Hepatocyte (in vitro differentiated cells): ENCODE data around the gene SIL1. TPM values are rescaled to one million over a fixed set of nuclear protein-coding genes. Genes with fewer than 3 reads are reported as not detected.
A peak's percentile ranks its signal among the peaks of the same experiment; 100 is the strongest.
"Not testable (repeated sequence)": the region's sequence is repeated elsewhere in the genome, so short reads cannot be mapped to it uniquely, and the experiment has no call there.

Experiments
- DNase-seq: peaks from one replicate; pipeline ENCODE4 v3.0.0-alpha.2; 2016; ENCODE audit warnings: low spot score
- H2AFZ ChIP-seq: fragments of 200-600 bp; sonication (generic); 2 replicates; pipeline ENCODE4 v1.6.0; 2016; ENCODE audit warnings: antibody characterized with exemption, mild to moderate bottlenecking
- H3K27ac ChIP-seq: fragments of 200-600 bp; sonication (generic); 2 replicates; pipeline ENCODE4 v1.5.1; 2016; ENCODE audit warnings: mild to moderate bottlenecking
- H3K27me3 ChIP-seq: fragments of 200-600 bp; sonication (generic); 2 replicates; pipeline ENCODE4 v1.6.1; 2016
- H3K36me3 ChIP-seq: fragments of 200-600 bp; sonication (generic); replicated peaks from 2 replicates; pipeline ENCODE4 v1.5.1; 2016; ENCODE audit warnings: low read depth; ENCODE audit not compliant: insufficient read depth
- H3K4me1 ChIP-seq: fragments of 200-600 bp; sonication (generic); 2 replicates; pipeline ENCODE4 v1.5.1; 2016; ENCODE audit warnings: mild to moderate bottlenecking, moderate library complexity; ENCODE audit not compliant: insufficient read depth
- H3K4me2 ChIP-seq: fragments of 200-600 bp; sonication (generic); 2 replicates; pipeline ENCODE4 v1.6.0; 2016
- H3K4me3 ChIP-seq: fragments of 200-600 bp; sonication (generic); 2 replicates; pipeline ENCODE4 v1.5.1; 2016; ENCODE audit warnings: mild to moderate bottlenecking
- H3K79me2 ChIP-seq: fragments of 200-600 bp; sonication (generic); 2 replicates; pipeline ENCODE4 v1.6.0; 2017; ENCODE audit warnings: mild to moderate bottlenecking
- H3K9me2 ChIP-seq: fragments of 200-600 bp; sonication (generic); replicated peaks from 2 replicates; pipeline ENCODE4 v1.6.0; 2017; ENCODE audit warnings: mild to moderate bottlenecking; ENCODE audit not compliant: insufficient read depth
- H3K9me3 ChIP-seq: fragments of 200-600 bp; sonication (generic); 2 replicates; pipeline ENCODE4 v1.5.1; 2016; ENCODE audit warnings: low read depth, mild to moderate bottlenecking
- H4K20me1 ChIP-seq: fragments of 200-600 bp; sonication (generic); 2 replicates; pipeline ENCODE4 v1.6.0; 2016; ENCODE audit warnings: mild to moderate bottlenecking; ENCODE audit not compliant: insufficient read depth, poor library complexity, severe bottlenecking
- EZH2 ChIP-seq: fragments of 200-600 bp; sonication (generic); IDR thresholded peaks from 2 replicates; pipeline ENCODE4 v1.6.1; 2016; ENCODE audit warnings: antibody characterized with exemption, mild to moderate bottlenecking, borderline replicate concordance
- EZH2phosphoT487 ChIP-seq: fragments of 200-600 bp; sonication (generic); IDR thresholded peaks from one replicate; pipeline ENCODE4 v1.6.1; 2018; ENCODE audit warnings: antibody characterized with exemption, mild to moderate bottlenecking, low read depth, moderate library complexity; ENCODE audit not compliant: unreplicated experiment, severe bottlenecking
- WGBS: methylation state at CpG from one replicate; pipeline ENCODE4 v1.1.6; 2016; ENCODE audit warnings: low lambda C conversion rate; ENCODE audit errors: missing lambda C conversion rate; 5-methylcytosine and 5-hydroxymethylcytosine counted together
- polyA plus RNA-seq: library from polyadenylated mRNA; unstranded; fragments of >200 nt; fragmentation: Nextera tagmentation; extraction: Ambion mirVana; gene quantifications from 2 replicates; pipeline ENCODE4 v1.2.1, GENCODE V29; 2016
- total RNA-seq: library from RNA; depleted of rRNA; stranded (reverse); fragments of >200 nt; gene quantifications from 2 replicates; pipeline ENCODE4 v1.2.3, GENCODE V29; 2014
- TF ChIP-seq, protein P1 (sequence below): fragments of 200-600 bp; sonication (generic); IDR thresholded peaks from 2 replicates; pipeline ENCODE4 v1.5.1; 2016; ENCODE audit warnings: antibody characterized with exemption, mild to moderate bottlenecking; ENCODE audit not compliant: poor library complexity

Gene SIL1
- total and polyA plus RNA-seq, 2 experiments from 2014 or later = 82.0 to 176 TPM

DNA sequence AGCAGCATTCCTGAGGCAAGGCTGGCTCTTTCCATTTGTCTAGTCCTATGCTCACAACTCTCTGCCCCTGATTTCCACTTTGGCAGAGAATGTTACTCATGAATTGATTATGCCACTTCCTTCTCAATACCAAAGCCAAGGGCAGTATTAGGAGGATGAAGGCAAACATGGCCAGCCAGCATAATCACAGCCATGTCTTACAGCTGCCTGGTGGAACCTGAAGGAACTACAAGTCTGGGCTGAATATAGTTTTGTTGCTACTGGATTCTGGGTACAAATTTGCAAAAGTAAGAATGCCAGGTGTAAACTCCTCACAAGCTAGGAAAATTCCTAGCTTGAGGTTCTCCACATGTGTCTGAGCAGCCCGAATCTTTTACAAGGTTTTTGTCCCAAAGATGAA lies 4.2 kb downstream of the SIL1 start:
- no peak for DNase-seq
- Histone ChIP-seq H3K4me1 (peaks cover 12% of the 10 kb centered on the region), H3K9me3 (no peaks in the 10 kb centered on the region), H2AFZ (no peak overlapping the region), H4K20me1 (no peaks in the 10 kb centered on the region), H3K9me2 (no peaks in the 10 kb centered on the region), H3K79me2 (peaks cover 62% of the 10 kb centered on the region), H3K27ac (no peak overlapping the region), H3K4me3 (no peak overlapping the region), H3K27me3 (no peaks in the 10 kb centered on the region), H3K36me3 (no peaks in the 10 kb centered on the region), H3K4me2 (no peak overlapping the region)
- TF ChIP-seq EZH2 = no peak
- TF ChIP-seq, protein P1, sequence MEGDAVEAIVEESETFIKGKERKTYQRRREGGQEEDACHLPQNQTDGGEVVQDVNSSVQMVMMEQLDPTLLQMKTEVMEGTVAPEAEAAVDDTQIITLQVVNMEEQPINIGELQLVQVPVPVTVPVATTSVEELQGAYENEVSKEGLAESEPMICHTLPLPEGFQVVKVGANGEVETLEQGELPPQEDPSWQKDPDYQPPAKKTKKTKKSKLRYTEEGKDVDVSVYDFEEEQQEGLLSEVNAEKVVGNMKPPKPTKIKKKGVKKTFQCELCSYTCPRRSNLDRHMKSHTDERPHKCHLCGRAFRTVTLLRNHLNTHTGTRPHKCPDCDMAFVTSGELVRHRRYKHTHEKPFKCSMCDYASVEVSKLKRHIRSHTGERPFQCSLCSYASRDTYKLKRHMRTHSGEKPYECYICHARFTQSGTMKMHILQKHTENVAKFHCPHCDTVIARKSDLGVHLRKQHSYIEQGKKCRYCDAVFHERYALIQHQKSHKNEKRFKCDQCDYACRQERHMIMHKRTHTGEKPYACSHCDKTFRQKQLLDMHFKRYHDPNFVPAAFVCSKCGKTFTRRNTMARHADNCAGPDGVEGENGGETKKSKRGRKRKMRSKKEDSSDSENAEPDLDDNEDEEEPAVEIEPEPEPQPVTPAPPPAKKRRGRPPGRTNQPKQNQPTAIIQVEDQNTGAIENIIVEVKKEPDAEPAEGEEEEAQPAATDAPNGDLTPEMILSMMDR = peak; percentile 7
- TF ChIP-seq EZH2phosphoT487 = no peak
- 69% methylated on average over 1 of the region's 1 CpG for WGBS

DNA sequence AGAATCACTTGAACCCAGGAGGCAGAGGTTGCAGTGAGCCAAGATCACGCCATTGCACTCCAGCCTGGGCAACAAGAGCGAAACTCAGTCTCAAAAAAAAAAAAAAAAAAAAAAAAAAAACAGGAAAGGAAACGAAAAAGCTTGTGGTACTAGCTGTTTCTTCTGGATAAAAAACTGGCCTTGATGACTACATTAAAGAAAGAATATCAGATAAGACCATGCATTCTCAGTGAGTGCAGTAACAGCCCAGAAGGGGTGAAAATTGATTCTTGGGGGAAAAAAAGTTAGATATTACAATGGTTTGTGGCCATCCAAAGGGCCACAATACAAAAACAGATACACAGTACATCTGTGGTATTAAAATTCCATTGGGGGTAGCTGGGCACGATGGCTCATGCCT lies 5.3 kb downstream of the SIL1 start:
- H3K9me2 ChIP-seq, H3K9me3 ChIP-seq, H3K36me3 ChIP-seq, H3K4me3 ChIP-seq, H3K27me3 ChIP-seq, H2AFZ ChIP-seq, DNase-seq, H4K20me1 ChIP-seq, H3K4me2 ChIP-seq, H3K27ac ChIP-seq: not testable (repeated sequence)
- H3K4me1 ChIP-seq = peaks cover 18% of the 10 kb centered on the region
- peaks cover 65% of the 10 kb centered on the region for H3K79me2 ChIP-seq
- WGBS = 93% methylated on average over 4 of the region's 4 CpGs

DNA sequence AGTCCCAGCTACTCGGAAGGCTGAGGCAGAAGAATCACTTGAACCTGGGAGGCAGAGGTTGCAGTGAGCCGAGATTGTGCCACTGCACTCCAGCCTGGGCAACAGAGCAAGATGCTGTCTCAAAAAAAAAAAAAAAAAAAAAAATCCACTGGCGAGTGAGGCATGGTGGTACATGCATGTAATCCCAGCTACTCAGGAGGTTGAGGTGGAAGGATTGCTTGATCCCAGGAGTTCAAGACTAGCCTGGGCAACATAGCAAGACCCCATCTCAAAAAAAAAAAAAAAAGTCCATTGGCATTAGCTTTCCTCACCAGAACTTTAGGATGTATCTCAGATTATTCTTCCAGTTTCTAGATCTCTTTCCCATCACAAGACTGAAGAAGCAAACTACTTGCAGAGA lies 6.2 kb downstream of the SIL1 start:
- not testable (repeated sequence) for H3K36me3 ChIP-seq, H3K9me3 ChIP-seq, H3K9me2 ChIP-seq, H2AFZ ChIP-seq, DNase-seq, H3K27ac ChIP-seq, H3K4me3 ChIP-seq, H3K4me2 ChIP-seq, H3K27me3 ChIP-seq, H4K20me1 ChIP-seq
- 96% methylated on average over 3 of the region's 3 CpGs for WGBS
- peaks cover 20% of the 10 kb centered on the region for H3K4me1 ChIP-seq
- H3K79me2 ChIP-seq = peaks cover 65% of the 10 kb centered on the region

DNA sequence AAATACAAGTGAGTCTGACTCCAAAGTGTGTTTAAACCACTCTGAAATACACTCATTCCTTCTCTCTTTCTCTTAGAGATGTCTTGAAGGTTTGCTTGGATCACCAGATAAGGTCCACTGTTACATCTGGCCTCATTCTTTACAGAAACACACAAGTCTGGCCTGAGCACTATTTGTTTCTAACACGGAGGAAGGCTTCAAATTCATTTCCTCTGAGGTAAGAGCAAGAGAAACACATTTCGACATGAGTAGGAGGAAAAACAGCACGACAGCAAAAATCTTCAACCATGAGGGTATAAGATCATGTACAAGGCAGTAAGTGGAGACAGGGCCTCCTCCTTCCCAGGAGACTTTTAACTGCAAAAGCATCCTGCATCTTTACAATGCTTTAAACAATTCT lies 8.0 kb downstream of the SIL1 start:
- Histone ChIP-seq H3K79me2 (peaks cover 61% of the 10 kb centered on the region), H3K27me3 (no peaks in the 10 kb centered on the region), H3K9me3 (no peaks in the 10 kb centered on the region), H4K20me1 (no peaks in the 10 kb centered on the region), H3K4me1 (peaks cover 31% of the 10 kb centered on the region), H3K36me3 (no peaks in the 10 kb centered on the region), H3K9me2 (no peaks in the 10 kb centered on the region), H3K4me2 (peak overlapping the region; percentile 31), H3K27ac (peak overlapping the region; percentile 76), H3K4me3 (no peak overlapping the region), H2AFZ (no peak overlapping the region)
- TF ChIP-seq EZH2phosphoT487 (no peak), EZH2 (no peak)
- TF ChIP-seq, protein P1 = no peak
- DNase-seq = peak; percentile 60
- WGBS = 54% methylated on average over 3 of the region's 3 CpGs
